Nephron (organoid): ENCODE data around the gene ORM1.

ENCODE experiments used
- H3K27ac Mint-ChIP-seq, 3 experiments: 2 replicates each; pipeline ENCODE4 v1.8.0; 2020; ENCODE audit warnings: mixed read lengths in 3 of 3, mild to moderate bottlenecking in 2 of 3, moderate library complexity in 1 of 3
- H3K27me3 Mint-ChIP-seq: 2 replicates; pipeline ENCODE4 v1.8.0; 2021; ENCODE audit warnings: low read depth, mild to moderate bottlenecking, moderate library complexity, mixed read lengths
- H3K36me3 Mint-ChIP-seq: 2 replicates; pipeline ENCODE4 v1.8.0; 2020; ENCODE audit warnings: low read depth, mixed read lengths
- H3K4me1 Mint-ChIP-seq: 2 replicates; pipeline ENCODE4 v1.8.0; 2020; ENCODE audit warnings: mixed read lengths
- H3K4me3 Mint-ChIP-seq, 3 experiments: 2 replicates each; pipeline ENCODE4 v1.8.0; 2020; ENCODE audit warnings: mild to moderate bottlenecking in 3 of 3, mixed read lengths in 3 of 3, moderate library complexity in 2 of 3
- H3K9me3 Mint-ChIP-seq: 2 replicates; pipeline ENCODE4 v1.8.0; 2020; ENCODE audit warnings: mixed read lengths
- CTCF ChIP-seq, 3 experiments: fragments of 200-600 bp; sonication (generic); IDR thresholded peaks; one replicate each; pipeline ENCODE4 v1.5.0; 2021; ENCODE audit warnings: antibody characterized with exemption in 3 of 3; ENCODE audit not compliant: unreplicated experiment in 3 of 3

ORM1 gene

GRCh38 chr9:114348261-114348905, 25.5 kb downstream of the ORM1 start:
- no peak for TF ChIP-seq CTCF (IDR thresholded peaks at IDR 0.05; ENCODE audit: unreplicated experiment in 3 of 3)
- Mint-ChIP-seq H3K9me3 (no peaks in the 10 kb centered on the region), H3K27me3 (no peaks in the 10 kb centered on the region), H3K4me3 (no peak overlapping the region), H3K4me1 (peaks cover 10% of the 10 kb centered on the region), H3K27ac (peak overlapping the region in 1 of 3 experiments; percentile 55), H3K36me3 (peaks cover 60% of the 10 kb centered on the region)

GRCh38 chr9:114348906-114349482, 26.1 kb downstream of the ORM1 start:
- Mint-ChIP-seq H3K4me3 (no peak overlapping the region), H3K4me1 (peaks cover 10% of the 10 kb centered on the region), H3K36me3 (peaks cover 56% of the 10 kb centered on the region), H3K27ac (peak overlapping the region in 1 of 3 experiments; percentile 6), H3K27me3 (no peaks in the 10 kb centered on the region), H3K9me3 (no peaks in the 10 kb centered on the region)
- no peak for TF ChIP-seq CTCF (IDR thresholded peaks at IDR 0.05; ENCODE audit: unreplicated experiment in 3 of 3)

DNA sequence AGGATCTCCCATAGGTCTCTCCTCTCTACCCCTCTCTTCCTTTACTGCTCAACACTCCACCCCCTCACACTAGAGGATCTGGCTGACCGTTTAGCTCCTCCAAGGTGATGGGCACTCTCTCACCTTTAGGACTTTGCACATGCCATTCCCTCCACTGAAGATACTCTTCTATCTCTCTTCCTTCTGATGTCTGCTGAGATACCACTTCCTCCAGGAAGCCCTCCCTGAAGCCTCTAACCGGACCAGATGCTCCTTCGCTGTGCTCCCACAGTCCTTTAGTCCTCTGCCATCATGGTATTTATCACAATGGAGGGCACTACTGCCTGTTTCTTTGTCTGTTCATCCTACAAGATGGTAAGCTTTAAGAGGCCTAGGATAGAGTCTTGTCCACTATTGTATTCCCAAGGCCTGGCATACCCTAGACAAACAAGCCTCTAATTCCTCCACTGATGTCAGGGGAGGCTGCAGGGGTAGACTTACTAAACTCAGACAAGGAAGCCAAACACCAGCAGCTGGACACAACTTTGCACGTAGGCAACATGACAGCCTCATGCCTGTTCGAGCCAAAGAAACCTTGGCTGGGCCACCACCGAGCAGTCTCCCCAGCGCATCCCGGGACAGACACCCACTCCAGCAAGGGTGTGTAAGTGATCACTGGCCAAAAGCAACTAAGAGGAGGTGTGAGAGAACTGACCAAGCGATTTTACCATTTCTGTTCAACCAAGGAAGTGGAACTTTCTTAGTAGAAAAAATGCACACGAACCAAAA, 27.0 kb downstream of the ORM1 start:
- H3K9me3 Mint-ChIP-seq, result no peaks in the 10 kb centered on the region
- no peak overlapping the region for H3K4me3 Mint-ChIP-seq
- TF ChIP-seq CTCF (IDR thresholded peaks at IDR 0.05; ENCODE audit: unreplicated experiment in 3 of 3), result no peak

GRCh38 chr9:114350636-114351401, 27.9 kb downstream of the ORM1 start:
- Mint-ChIP-seq H3K4me1 (peaks cover 10% of the 10 kb centered on the region), H3K4me3 (no peak overlapping the region), H3K36me3 (peaks cover 46% of the 10 kb centered on the region), H3K27me3 (no peaks in the 10 kb centered on the region), H3K27ac (no peak overlapping the region), H3K9me3 (no peaks in the 10 kb centered on the region)
- no peak for TF ChIP-seq CTCF (IDR thresholded peaks at IDR 0.05; ENCODE audit: unreplicated experiment in 3 of 3)

More for the DNA sequence above, 27.0 kb downstream of the ORM1 start:
- H3K4me1 Mint-ChIP-seq, result peaks cover 10% of the 10 kb centered on the region
- peak overlapping the region in 1 of 3 experiments; percentile 6 for H3K27ac Mint-ChIP-seq
- H3K27me3 Mint-ChIP-seq, result no peaks in the 10 kb centered on the region
- peaks cover 48% of the 10 kb centered on the region for H3K36me3 Mint-ChIP-seq

DNA sequence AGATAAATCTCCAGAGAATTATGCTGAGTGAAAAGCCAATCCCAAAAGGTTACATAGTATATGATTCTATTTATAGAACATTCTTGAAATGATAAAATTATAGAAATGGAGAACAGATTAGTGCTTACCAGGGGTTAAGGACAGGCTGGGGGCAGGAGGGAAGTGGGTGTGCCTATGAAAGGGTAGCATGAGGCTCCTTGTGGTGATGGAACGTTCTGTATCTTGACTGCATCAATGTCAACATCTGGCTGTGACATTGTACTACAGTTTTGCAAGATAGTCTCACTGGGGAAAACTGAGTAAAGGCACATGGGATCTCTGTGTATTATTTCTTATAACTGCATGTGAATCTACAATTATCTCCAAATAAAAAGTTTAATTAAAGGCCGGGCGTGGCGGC, 29.0 kb downstream of the ORM1 start:
- Mint-ChIP-seq H3K36me3 (peaks cover 41% of the 10 kb centered on the region), H3K27ac (no peak overlapping the region), H3K27me3 (no peaks in the 10 kb centered on the region), H3K4me3 (no peak overlapping the region), H3K4me1 (peaks cover 10% of the 10 kb centered on the region), H3K9me3 (no peaks in the 10 kb centered on the region)
- TF ChIP-seq CTCF (IDR thresholded peaks at IDR 0.05; ENCODE audit: unreplicated experiment in 3 of 3), result no peak
